HG03571 (cell line): Measurements from ENCODE around the gene SLC2A1.
"Not testable (repeated sequence)": the region's sequence is repeated elsewhere in the genome, so short reads cannot be mapped to it uniquely, and the experiment has no call there.

Experiments used
- ATAC-seq: cut with Tn5 transposase; IDR thresholded peaks from one replicate; pipeline ENCODE4 v1.9.1; 2021; ENCODE audit not compliant: unreplicated experiment

The SLC2A1 gene

DNA sequence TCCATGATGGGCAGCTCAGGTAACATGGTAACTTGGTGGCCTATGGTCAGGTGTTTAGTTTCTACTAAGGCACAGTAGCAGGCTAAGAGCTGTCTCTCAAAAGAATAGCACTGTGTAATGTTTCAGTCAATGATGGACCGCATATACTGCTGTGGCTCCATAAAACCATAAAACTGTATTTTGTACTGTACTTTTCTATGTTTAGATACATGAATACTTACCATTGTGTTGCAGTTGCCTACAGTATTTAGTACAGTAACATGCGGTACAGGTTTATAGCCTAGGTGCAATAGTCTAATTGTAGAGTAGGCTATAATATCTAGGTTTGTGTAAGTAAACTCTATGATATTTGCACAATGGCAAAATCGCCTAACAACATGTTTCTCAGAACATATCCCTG is 50.6 kb downstream of the SLC2A1 start:
- ATAC-seq: no peak

DNA sequence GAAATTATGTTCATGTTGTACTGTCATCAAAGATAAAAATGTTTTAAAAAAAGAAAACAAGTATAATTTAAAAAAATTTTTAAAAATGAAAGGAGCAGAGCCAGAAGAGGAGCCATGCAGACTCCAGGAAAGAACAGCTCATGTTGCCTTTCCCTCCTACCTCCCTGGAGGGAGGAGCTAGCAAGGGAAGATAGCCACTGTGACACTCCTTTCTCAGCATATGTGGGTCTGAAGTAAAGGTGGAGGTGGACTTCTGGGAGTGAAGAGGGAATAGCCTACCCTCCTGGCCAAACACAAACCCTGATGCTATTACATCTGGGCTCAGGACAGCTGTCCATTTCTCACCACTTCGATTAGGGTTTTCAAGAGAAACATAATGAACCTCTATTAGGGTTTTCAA is 54.2 kb downstream of the SLC2A1 start:
- ATAC-seq: no peak

DNA sequence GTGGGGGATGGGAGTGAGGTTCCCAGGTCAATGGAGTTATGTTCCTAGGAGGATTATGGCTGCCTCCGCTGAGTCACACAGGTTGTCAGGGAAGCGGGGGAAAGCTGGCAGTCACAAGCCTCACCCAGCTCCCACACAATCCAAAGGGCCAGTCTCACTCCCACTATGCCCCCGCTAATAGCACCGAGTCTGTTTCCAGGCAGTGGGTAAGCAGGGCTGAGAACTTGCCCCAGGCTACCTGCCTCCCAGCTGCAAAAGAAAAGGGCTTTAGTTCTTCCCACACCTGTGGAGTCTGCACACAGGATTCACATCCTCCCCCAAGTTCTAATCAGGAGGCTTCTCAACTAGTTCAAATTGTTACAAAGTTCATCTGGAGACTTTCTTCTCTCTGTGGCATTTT is 58.7 kb downstream of the SLC2A1 start:
- not testable (repeated sequence) for ATAC-seq

DNA sequence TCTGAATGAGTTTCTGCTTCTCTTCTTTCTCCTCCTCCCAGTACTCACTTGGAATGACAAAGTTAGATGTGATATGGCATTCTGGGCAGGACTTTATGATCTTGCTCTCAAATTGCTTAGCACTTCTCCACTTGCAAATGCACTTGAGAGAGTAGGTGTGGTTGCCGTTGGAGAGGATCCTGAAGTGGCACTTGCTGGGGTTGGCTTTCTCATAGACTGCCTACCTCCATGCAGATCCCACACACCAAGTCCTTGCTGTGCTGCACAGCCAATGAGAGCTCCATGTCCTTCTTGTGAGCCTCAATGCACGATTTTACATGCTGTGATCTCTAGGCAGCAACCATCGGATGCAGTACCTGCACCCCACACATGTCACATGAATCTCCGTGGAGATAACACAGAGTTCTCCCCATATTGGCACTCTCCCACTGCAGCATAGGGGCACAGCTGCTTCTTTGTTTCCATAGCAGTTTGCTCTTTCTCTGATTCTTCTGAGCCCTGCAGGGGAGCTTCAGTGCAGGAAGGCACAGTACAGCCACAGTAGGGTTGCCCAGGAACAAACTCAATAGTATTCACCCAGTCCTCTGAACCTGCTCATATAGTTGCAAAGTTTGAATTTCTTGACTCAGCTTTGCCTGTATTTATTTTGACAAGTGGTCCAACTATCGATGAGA is 67.1 kb downstream of the SLC2A1 start:
- no peak for ATAC-seq

DNA sequence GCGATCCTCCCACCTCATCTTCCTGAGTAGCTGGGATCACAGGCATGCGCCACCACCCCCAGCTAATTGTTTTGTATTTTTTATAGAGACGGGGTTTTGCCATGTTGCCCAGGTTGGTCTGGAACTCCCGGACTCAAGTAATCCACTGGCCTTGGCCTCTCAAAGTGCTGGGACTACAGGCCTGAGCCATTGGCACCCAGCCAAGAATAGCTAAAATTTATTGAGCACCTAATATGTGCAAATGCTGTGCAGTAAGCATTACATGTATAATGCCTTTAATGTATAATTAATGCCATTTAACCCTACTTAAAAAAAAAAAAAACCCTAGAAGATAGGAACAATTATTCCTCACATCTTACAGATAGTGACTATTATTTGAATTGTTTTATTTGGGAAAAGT is 69.4 kb downstream of the SLC2A1 start:
- ATAC-seq: no peak

DNA sequence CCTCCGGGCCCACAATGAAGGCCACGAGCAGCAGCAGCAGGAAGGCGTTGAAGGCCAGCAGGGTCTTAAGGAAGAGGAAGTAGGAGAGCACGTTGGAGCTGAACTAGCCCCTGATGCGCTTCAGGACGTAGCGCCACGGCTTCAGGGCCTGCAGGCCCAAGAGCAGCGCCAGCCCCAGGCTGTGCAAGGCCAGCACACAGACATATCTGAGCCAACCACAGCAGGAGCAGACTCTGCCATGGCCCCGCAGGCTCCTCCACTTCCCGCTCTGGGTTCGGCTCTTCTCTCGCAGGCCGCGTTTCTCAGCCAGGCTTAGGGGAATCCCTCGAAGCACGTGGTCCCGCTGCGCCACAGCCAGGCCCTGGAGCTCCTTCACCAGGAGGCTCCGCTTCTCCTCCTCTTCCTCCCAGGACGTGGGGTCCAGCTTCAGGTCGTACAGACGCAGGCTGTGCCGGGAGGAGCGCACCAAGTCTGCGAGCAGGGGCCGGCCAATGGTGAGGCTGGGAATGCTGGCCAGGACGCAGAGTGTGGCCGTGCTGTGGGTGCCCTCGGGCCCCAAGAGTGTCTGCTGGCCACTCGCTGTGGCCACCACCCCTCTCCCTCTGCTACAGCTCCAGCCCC is 70.5 kb downstream of the SLC2A1 start:
- no peak for ATAC-seq

DNA sequence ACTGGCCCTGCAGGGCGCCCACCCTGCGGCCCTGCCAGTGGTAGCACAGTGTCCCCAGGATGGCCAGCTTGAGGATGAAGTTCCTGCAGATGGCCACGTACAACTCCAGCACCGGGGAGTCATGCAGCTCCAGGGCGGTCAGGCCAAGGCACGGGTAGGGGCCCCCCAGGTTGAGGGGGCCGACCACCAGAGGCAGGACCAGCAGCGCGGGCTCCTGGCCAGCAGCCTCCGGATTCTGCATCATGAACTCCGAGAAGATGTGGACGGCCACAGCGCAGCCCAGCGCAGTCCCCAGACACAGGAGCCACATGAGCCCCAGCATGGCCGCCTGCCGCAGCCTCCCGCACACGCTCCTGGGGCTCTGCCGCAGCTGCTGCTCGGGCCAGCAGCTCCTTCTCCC is 71.3 kb downstream of the SLC2A1 start:
- no peak for ATAC-seq

DNA sequence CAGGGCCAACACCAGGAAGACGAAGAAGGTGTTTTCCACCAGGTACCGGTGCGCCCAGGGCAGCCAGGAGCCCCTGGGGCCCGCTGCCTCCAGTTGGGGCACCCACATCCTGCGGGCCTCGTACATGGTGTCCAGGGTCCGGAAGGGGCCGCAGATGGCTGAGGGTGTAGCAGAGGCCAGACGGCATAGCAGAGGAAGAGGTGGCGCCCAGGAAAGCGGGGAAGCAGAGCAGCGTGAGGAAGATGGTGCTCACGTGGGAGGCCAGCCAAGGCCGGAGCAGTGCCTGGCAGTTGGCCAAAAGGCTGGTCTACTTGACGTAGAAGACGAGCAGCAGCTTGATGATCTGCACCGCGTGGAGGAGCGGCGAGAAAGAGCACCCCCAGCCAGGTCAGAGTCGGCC is 71.9 kb downstream of the SLC2A1 start:
- ATAC-seq: no peak

DNA sequence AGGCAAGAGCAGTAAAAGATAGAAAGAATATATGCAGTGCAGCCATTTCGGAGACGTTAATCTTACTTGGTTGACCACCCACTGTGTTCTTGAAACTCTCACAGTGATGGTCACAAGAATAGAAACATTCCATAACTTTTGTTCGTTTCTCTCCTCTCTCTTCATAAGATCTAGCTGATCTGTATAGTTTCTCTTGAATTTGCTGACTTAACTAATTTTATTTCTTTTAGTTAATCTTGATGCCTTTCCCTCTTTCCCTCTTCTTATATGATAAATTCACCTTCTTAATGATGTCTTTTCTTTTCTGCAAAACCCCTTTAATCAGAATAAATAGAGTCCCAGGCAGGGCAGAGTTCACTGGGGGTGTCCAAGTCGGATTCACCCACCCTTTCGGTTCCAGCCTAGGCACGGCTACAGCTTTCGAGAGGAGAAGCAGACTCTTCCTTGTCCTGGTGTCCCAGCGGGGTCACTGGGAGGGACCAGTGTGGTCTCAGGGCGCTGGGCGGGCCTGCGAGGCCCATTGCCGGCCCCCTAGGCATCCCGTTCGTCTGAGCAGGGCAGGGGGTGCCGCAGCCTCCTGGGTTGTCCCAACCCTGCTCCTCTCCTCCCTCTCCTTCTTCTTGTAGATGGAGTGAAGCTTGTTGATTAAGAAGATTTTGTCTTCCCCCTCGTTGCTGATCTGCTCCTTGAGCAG is 72.5 kb downstream of the SLC2A1 start:
- ATAC-seq: no peak

DNA sequence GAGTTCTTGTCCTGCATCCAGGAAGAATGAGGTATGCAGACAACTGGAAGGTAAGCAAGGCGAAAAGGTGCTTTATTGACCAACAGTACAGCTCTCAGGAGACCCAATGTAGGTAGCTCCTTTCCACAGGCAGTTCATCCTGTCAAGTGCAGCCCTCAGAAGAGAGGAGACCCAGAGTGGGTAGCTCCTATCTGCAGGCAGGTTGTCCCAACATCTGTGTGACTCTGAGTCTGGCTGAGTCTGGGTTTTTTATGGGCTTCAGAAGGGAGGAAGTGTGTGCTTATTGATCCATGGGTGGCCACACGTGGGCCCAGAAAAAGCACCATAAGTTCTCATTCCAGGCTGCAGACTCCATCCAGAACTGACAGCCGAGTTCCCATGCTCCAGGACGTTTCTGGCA is 78.3 kb downstream of the SLC2A1 start:
- ATAC-seq: no peak

DNA sequence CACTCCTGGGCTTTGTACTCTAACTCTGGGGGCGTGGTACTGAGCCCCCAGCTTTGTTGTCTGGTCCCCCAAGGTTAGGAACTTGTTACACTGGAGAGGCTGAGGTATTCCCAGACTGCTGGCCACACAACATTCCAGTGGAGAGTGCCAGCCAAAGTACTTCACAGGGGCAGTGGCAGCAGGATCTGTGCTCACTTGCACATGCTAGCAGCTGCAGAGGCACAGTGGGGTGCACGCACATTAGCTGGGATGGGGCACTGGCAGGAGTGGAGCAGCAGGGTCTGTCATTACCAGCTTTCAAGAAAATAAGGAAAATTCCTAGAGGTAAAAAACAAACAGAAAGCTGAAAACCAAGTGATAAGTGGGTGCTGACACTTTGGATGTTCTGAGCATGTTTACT is 81.3 kb downstream of the SLC2A1 start:
- no peak for ATAC-seq

DNA sequence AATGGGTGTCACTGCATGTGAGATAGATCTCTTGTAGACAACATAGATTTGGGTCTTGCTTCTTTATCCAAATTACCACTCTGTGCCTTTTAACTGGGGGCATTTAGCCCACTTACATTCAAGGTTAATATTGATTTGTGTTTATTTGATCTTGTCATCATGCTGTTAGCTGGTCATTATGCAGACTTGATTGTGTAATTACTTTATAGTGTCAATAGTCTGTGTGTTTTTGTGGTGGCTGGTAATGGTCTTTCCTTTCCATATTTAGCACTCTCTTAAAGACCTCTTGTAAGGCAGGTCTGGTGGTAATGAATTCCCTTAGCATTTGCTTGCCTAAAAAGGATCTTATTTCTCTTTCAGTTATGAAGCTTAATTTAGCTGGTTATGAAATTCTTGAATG is 82.7 kb downstream of the SLC2A1 start:
- no peak for ATAC-seq
